HFF-Myc (cell line): ENCODE measurements around the gene LDLRAD3.

Source experiments
- DNase-seq: peaks from one replicate; pipeline ENCODE4 v3.0.0-alpha.2; 2011; ENCODE audit warnings: low read depth; ENCODE audit errors: extremely low read depth
- H3K4me3 ChIP-seq: replicated peaks from 2 replicates; pipeline ENCODE4 v1.5.1; 2011; ENCODE audit warnings: low read depth, mild to moderate bottlenecking, control low read depth, low read length
- TF ChIP-seq, protein P1 (sequence below): IDR thresholded peaks from 2 replicates; pipeline ENCODE4 v1.5.1; 2012; ENCODE audit warnings: mild to moderate bottlenecking, low read depth, low read length, control low read depth; ENCODE audit errors: missing control alignments

LDLRAD3 gene

DNA sequence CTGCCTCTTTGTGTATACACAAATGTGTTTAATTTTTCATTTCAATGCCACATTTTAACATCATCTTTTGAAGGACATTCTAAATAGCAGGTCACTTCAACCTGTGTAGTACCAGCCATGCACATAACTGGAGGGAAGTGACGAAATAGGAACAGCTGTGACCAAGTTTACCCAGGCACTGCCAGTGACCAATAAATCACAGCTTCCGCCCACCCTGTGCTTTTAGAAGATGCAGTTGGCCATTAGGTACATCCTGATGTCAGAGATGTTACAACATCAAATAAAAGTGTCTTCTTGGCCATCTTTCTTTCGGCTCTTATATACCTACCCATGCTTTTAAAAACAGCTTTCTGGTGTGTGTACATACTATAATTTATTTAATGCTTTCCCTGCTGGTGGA, 7.8 kb downstream of the LDLRAD3 start:
- TF ChIP-seq, protein P1, sequence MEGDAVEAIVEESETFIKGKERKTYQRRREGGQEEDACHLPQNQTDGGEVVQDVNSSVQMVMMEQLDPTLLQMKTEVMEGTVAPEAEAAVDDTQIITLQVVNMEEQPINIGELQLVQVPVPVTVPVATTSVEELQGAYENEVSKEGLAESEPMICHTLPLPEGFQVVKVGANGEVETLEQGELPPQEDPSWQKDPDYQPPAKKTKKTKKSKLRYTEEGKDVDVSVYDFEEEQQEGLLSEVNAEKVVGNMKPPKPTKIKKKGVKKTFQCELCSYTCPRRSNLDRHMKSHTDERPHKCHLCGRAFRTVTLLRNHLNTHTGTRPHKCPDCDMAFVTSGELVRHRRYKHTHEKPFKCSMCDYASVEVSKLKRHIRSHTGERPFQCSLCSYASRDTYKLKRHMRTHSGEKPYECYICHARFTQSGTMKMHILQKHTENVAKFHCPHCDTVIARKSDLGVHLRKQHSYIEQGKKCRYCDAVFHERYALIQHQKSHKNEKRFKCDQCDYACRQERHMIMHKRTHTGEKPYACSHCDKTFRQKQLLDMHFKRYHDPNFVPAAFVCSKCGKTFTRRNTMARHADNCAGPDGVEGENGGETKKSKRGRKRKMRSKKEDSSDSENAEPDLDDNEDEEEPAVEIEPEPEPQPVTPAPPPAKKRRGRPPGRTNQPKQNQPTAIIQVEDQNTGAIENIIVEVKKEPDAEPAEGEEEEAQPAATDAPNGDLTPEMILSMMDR: no peak
- H3K4me3 ChIP-seq: no peak overlapping the region
- DNase-seq: no peak

GRCh38 chr11:35953081-35953760, 9.4 kb downstream of the LDLRAD3 start:
- H3K4me3 ChIP-seq: no peak overlapping the region
- TF ChIP-seq, protein P1: no peak
- no peak for DNase-seq

GRCh38 chr11:35954205-35954604, 10.3 kb downstream of the LDLRAD3 start:
- DNase-seq: no peak
- TF ChIP-seq, protein P1: no peak
- no peak overlapping the region for H3K4me3 ChIP-seq

GRCh38 chr11:35955636-35956035, 11.8 kb downstream of the LDLRAD3 start:
- TF ChIP-seq, protein P1: no peak
- DNase-seq: no peak
- H3K4me3 ChIP-seq: no peak overlapping the region

DNA sequence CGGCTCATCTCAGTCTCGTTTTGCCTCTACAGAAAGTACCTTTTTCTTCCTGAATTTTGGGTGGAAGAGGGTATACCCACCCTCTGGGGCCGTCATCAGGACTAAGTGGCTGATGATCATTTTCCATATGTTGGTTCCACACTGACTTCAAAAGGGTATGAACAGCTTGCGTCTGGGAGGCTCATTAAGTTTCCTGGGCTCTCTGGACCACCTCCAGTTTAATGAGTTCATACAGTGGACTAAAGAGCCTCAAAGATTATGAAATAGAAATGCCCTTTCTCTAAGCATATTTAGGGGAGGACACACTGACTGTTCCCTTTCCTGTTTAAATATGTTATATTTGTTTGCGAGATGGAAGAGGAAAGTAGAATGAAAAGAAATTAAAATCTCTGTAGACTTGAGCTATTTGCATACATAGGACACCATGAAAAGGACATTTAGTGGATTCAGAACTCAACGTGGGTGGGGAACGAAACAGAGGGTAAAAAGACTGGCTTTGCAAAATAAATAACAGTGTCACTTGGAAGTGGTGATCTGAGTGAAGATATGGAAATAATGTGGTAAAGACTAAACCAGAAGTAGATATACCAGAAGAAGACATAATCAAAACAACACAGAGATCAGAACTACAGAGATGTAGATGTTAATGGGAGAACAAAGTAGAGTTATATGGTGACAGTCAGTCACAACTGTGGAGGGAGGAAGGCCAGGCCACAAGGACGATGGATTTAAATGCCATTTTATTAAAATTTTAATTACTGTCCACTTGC, 18.7 kb downstream of the LDLRAD3 start:
- H3K4me3 ChIP-seq: no peak overlapping the region
- DNase-seq: no peak
- TF ChIP-seq, protein P1: no peak

GRCh38 chr11:35963911-35964310, 20.0 kb downstream of the LDLRAD3 start:
- TF ChIP-seq, protein P1: no peak
- no peak overlapping the region for H3K4me3 ChIP-seq

GRCh38 chr11:35964841-35965240, 21.0 kb downstream of the LDLRAD3 start:
- no peak for DNase-seq
- TF ChIP-seq, protein P1: no peak
- no peak overlapping the region for H3K4me3 ChIP-seq

More at GRCh38 chr11:35963911-35964310, 20.0 kb downstream of the LDLRAD3 start:
- DNase-seq: no peak
